HG03159 (cell line): ENCODE results near the gene NRDC.

Source experiments
- ATAC-seq: cut with Tn5 transposase; IDR thresholded peaks from one replicate; pipeline ENCODE4 v1.9.1; 2021; ENCODE audit warnings: mild to moderate bottlenecking, moderate library complexity; ENCODE audit not compliant: unreplicated experiment

The NRDC gene, protein sequence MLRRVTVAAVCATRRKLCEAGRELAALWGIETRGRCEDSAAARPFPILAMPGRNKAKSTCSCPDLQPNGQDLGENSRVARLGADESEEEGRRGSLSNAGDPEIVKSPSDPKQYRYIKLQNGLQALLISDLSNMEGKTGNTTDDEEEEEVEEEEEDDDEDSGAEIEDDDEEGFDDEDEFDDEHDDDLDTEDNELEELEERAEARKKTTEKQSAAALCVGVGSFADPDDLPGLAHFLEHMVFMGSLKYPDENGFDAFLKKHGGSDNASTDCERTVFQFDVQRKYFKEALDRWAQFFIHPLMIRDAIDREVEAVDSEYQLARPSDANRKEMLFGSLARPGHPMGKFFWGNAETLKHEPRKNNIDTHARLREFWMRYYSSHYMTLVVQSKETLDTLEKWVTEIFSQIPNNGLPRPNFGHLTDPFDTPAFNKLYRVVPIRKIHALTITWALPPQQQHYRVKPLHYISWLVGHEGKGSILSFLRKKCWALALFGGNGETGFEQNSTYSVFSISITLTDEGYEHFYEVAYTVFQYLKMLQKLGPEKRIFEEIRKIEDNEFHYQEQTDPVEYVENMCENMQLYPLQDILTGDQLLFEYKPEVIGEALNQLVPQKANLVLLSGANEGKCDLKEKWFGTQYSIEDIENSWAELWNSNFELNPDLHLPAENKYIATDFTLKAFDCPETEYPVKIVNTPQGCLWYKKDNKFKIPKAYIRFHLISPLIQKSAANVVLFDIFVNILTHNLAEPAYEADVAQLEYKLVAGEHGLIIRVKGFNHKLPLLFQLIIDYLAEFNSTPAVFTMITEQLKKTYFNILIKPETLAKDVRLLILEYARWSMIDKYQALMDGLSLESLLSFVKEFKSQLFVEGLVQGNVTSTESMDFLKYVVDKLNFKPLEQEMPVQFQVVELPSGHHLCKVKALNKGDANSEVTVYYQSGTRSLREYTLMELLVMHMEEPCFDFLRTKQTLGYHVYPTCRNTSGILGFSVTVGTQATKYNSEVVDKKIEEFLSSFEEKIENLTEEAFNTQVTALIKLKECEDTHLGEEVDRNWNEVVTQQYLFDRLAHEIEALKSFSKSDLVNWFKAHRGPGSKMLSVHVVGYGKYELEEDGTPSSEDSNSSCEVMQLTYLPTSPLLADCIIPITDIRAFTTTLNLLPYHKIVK

DNA sequence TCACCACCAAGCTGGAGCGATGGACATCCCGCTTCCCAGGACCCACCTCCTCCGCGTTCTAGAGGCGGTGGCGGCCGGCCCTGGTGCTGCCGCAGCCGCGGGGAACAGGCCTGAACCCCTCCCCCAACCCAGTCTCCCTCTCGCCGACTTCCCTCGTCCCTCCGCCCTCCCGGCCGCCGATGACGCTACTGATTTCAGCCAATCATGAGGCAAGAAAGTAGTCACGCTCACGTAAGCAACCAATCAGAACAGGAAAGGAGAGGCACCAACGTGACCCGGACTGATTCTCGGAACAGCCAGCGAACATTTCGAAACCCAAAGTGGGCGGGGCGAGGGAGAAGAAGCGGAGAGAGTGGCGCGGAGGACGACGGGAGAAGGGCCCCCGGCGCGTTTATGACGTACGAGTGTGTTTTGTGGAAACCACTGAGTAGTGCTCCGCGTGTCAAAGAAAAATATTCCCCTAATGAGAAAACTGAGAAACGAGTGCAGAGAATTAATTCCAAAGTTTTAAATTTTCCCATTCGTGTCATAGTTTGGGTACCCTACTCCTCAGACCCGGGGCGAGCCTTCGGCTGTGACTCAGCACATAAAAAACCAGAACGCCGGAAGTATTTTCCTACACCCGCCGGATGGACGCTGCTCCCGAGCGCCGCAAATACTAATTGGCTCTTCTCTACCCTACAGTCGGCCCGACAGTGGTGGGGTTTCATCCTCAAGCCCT, at the start of gene NRDC:
NRDC (minus strand) TSS at position 112 of the 721 bp plus-strand sequence. CDS start 112 bp downstream, outside the sequence.
- ATAC-seq = peak; percentile 96

DNA sequence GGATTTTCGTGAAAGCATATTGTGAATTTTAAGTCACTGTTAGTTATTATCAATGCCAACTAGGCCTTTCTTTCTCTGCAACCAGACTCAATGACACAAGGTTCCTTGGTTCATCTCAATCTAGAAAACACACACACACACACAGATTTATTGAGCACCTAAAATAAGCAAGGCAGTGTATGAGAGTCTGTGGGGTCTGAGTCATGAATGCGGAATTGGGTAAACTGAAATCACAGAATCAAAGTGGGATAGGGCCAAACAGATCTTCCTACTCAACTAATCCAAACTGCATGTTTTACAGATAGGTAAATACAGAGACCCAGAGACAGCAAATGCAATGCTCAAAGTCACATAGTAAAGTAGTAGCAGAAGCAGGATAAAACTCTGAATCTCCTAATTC, 48.5 kb upstream of the NRDC start:
- ATAC-seq = no peak

DNA sequence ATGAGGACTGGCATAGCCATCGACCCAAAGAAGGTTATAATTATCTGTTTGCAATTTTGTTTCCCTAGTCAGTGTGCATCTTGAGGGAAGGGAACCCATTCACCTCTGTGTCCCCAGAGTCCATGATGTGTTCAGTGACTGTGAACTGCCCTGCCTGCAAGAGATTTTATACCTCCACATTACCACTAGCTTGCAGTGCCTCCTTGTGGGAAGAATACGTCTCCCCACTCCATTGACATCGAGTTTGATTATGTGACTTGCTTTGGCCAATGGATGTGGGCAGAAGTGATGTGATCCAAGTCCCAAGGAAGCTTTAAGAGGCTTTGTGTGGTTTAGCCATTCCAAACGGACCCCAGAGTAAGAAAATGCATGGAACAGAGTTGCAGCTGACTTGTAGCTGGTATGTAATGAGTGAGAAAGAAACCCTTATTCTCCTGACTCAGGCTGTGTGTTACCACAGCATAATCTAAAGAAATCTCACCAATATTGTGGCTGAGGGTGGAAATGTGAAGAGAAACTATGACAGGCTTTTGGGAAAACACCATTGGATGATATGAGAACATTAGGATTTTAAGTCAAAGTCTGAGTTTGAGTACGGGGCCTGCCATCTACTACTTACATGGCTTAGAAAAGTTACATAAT, 47.8 kb upstream of the NRDC start:
- ATAC-seq = no peak

DNA sequence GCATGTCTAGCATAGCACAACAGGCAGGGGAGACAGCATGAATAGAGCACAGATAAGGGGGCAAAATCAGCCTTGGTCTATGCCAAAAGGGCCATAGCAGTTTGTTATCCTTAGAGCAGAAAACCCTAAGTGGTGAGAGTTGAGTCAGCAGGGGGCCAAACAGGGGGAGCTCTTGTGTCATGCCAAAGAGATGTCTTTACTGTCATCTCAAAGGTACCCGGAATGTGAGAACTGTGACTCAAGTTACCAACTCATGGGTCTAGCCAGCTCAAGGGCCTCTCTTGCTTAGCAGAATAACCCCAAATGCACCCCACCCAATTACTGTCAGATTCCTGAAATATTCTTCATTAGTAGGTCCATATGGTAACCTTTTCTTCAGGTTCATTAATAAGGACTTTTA, 45.9 kb upstream of the NRDC start:
- ATAC-seq = no peak

DNA sequence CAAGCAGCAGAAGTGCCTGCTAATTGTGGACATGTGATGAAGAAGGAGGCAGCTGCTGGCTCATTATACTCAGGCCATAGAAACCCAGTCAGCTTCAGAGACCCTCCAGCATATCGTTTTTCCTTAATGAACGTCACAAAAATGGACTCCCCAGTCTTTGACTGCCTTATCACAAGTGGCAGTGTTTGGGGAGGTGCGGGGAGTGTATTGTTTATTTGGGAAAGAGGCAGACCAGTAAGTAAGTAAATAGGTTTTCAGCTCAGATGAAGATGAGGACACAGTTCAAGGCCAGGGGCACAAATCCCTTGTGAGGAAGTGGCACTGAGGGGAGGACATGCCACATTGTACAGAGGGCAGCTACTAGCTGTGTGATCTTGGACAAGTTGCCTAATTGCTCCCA, 43.5 kb upstream of the NRDC start:
- no peak for ATAC-seq

DNA sequence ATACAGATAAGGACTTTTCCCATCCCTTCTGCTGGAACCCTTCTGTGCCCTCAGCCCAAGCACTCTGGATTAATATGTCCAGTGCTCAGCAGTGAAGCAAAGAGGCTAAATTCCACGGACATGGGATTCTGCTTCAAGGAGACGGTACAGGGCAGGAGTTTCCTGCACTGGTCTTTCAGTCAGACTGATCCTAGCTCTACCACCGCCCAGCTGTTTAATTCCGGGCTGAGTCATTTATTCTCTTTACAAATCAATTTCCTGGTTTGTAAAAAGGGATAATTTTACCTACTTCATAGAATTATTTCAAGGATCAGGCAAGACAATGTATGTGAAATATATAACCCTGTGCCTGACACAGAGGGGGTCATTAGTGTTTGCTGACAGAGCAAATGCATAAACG, 41.6 kb upstream of the NRDC start:
- ATAC-seq = no peak

DNA sequence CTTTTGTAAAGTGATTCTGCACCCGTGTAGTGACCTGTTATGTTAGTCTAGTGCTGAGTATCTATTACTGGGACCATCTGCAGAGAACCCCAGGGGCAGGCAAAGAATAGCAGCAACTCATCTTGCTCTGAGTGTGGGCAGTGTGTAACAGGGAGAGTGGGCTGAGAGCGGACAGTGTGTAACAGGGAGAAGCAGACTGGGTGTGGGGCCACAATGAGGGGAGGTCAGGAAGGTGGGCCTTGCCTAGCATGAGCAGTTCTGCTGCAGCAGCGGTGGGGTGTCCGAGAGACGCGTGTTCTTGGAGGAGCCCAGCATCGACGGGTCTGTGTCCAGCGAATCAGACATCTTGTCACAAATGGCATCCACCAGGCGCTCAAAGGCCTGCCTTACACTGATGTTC, 41.2 kb upstream of the NRDC start:
- no peak for ATAC-seq

DNA sequence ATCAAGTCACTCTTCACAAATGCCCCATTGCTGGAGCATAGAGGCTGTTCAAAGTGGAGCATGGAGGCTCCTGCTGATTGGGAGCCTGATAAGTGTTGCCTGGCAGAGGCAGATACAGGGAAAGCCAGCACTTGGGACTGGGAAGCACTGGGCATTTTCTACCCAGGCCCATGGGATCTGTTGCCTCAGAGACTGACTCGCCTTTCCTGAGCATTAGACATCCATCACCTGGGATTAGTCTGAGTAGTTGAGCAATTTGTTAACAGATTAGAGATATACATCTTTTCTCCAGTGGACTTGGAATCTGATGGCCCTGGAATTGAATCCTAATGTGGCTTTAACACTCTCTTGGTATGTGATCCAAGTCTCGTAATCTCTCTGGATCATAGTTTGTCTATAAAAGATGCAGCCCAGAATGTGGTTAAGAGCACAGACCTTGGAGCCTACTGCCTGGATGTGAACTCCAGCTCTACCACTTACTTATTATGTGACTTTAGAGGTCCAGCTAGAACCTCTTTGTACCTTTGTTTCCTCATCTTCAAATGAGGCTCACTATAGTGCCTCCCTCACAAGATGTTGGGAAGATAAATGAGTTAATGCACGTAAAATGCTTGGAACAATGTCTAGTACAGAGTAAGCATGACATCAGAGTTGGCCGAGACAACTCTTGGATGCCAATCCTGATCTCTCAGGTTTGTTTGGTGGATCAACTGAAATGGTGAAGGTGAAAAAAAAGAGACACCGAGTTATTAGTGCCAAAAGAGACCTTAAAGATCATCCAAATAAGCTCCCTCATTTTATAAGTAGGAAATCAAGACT, 38.3 kb upstream of the NRDC start:
- no peak for ATAC-seq

DNA sequence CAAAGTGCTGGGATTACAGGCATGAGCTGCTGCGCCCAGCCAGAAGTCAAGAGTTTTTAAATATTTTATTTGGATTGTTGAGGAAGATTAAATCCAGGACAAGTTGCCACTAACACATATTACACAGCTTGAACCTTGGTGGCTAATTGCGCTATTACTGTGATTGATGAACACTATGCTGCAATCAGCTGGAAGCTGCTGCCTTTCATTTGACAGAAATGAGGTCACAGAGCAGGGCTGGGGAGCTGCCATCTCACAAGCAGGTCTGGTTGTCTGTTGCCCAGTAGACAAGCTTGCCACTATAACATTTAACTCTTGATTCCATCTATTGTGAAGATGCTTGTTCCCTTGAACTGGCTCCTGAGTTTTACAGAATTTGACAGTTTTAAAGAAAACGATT, 37.4 kb upstream of the NRDC start:
- ATAC-seq = no peak

DNA sequence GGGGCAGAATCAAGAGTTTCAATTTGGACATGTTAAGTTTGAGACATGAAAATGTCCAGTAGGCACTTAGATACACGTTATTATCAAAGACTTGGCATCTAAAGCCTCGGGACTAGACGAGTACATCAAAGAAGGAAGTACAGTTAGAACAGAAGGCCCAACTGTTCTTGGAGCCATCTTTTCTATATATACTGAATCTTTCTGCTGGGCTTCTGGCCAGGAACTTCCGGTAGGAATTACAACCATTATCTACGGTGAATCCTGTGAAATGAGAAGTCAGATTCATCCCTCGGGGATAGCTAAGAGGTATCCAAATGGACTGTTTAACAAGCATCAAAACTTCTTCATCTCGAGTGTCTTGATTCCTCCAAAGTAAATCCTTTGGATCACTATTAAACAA, 34.4 kb upstream of the NRDC start:
- ATAC-seq = no peak

DNA sequence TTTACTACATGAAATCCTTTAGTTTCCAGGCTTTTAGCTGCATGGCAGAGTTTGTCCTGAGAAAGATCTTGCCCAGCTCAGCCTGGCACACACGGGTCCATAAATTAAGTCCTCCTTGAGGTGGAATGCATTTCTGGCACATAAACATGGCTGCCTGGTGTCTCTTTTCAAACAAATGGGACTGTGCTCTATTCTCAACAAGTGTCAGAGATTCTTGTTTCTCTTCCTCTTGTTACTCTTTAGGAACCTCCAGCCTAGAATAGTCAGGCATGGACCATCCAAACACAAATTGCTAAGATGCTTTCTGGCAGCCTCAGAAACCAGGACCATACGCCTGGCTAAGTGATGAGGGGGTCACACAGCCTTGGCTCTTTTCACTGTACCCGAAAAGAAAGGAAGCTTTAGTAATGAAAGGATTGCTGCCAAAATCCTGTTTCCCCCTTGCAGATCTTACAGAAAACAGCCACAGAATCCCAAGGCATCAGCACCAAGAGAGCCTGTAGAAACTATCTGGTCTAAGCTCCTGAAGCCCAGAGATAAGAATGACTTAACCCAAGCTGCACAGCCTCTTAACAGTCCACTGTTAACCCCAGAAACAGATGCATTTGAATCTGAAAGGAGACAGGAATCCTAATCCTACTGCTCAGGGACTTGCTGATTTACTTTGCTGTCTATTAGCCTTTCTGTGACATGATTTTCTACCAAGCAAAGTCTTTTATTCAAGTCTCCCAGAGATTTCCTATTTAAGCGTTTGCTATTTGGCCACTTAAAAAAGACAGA, 31.9 kb upstream of the NRDC start:
- ATAC-seq = no peak

DNA sequence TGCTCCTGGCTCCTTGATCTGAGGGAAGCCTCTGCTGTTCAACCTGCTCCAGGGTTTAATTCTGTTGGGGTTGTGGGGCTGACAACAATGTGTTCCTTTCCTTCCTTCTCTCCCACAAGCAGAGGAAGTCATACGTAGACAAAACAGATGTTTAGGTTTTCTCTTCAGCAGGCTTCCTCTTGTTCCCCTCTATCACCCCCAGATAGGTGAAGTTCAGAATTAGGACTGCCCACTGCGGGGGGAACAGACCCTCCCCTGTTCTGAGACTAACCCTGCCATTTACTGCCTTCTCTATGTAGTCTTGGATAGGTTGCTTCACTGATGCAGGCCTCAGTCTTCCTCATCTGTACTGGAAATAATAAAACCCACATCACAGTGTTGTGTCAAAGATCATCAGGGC, 30.0 kb upstream of the NRDC start:
- no peak for ATAC-seq

DNA sequence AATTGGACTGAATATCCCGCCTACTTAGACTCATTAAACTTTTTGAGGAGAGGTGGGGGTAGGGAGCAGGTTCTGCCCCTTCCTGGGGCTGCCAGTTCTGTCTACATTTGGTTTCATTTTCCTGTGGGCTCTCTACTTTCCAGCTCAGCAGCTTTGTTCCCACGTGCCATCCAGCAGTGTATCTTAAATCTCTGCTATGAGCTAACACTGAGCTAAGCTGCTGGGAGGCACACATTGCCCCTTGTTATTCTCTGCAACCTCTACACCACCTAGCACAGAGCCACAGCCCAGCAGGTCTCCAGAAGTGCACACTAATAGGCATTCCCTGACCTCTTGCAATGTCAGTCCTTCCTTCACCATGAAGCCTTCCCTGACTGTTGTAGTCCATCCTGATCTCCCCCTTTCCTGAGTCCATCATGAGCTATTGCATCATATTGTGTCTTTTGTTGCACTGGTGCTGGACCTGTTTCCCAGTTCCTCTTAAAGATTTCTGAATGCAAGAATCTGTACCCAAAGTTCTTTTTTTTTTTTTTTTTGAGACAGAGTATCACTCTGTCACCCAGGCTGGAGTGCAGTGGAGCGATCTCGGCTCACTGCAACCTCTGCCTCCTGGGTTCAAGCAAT, 28.7 kb upstream of the NRDC start:
- no peak for ATAC-seq

DNA sequence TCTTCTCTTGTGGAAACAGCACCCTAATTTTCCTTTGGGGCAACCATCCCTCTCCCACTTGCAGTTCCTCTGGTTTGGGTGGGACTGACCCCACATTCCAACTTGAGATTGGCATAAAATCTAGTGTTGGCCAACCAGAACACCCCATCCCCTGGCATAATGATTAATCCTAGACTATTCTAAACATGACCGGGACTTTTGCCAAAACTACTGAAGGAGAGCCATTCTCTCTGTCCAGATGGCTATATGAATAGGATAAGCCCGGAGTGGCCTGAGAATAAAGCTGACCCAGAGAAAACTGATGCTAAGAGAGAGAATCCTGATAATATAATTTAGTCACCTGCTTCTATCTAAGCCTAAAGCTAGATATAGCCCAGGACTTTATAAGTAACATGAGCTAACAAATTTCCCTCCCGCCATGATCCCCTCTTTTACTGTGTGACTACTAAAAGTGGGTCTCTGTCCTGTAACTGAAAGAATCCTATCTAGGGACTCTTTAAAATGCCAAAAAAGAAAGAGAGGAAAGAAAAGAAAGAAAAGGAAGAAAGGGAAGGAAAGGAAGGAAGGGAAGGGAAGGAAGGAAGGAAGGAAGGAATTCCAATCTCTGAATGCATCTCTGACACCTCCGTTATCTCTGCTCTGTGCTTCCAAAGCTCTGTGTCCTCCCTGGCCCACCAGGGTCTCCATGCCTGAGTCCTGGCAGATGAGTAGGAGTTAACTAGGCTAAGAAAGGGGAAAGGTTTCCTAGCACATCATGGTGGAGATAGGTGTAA, 28.0 kb upstream of the NRDC start:
- no peak for ATAC-seq

DNA sequence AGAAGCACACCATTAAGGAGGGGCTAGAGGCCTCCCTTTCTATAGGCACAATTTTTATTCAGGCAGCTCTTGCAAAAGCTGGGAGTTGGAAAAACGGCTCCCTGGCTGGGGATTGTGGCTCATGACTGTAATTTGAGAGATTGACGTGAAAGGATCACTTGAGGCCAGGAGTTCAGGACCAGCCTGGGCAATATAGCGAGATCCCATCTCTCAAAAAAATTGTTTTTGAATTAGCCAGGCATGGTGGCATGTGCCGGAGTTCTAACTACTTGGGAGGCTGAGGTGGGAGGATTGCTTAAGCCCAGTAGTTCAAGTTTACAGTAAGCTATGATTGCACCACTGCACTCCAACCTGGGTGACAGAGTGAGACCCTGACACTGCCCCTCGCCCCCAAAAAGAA, 23.9 kb upstream of the NRDC start:
- no peak for ATAC-seq

DNA sequence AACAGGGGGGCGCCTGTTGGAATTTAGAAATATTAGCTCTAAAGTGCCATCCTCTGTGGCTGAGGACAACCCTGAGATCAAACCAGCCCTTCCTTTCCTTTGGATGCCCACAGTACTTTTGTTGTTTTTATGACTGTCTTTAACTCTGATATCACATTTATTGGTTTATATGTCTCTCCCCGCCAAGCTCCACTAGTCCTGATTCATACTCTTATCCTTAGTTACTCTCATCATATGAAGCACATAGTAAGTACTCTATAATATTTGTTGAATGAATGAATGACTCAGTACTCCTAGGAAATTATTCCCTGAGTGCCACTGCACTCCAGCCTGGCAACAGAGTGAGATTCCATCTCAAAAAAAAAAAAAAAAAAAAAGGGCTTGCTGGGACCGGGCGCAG, 22.6 kb upstream of the NRDC start:
- ATAC-seq = no peak

DNA sequence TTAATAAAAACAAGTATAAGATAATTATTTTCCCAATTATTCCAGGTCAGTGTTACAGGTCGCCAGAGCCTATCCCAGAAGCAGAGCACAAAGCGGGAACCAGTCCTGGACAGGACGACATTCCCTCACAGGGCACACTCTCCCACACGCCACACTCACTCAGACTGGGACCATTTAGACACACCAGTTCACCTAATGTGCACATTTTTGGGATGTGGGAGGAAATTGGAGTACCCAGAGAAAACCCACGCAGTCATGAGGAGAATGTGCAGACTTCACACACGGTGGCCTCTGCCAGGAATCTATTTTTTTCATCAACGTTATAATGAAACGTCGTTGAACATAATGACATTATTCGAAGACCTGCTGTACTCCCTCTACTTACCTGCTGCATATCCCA, 20.5 kb upstream of the NRDC start:
- ATAC-seq = no peak
